Left renal pelvis (tissue), 4 donors: ENCODE results near the gene C2CD4C. TPM values are rescaled to one million over a fixed set of nuclear protein-coding genes. Genes with fewer than 3 reads are reported as not detected.
"Not testable (repeated sequence)": the region's sequence is repeated elsewhere in the genome, so short reads cannot be mapped to it uniquely, and the experiment has no call there.

ENCODE experiments used
- DNase-seq, 4 donors: peaks; one replicate each; pipeline ENCODE4 v3.0.0-alpha.2; 2013; ENCODE audit warnings: low read depth in 4 of 4, low spot score in 3 of 4
- polyA plus RNA-seq, 4 donors: library from polyadenylated mRNA; unstranded; fragments of 120-200 nt; gene quantifications; one replicate each; pipeline ENCODE4 v1.2.1, GENCODE V29; 2013; ENCODE audit not compliant: insufficient read length in 4 of 4

The C2CD4C gene
- polyA plus RNA-seq, 4 donors: 1.2 to 2.9 (median 1.8) TPM

- no peak for DNase-seq
Measured at GRCh38 chr19:402786-403185, 6.2 kb downstream of the C2CD4C start.

GRCh38 chr19:401866-402511 lies 7.0 kb downstream of the C2CD4C start:
- no peak for DNase-seq

- DNase-seq: no peak
Measured at GRCh38 chr19:400976-401865, 7.7 kb downstream of the C2CD4C start.

- no peak for DNase-seq
Measured at GRCh38 chr19:399370-399769, 9.6 kb downstream of the C2CD4C start.

- no peak for DNase-seq
Measured at GRCh38 chr19:398719-399118, 10.2 kb downstream of the C2CD4C start.

- DNase-seq: no peak
Measured at GRCh38 chr19:397941-398706, 10.8 kb downstream of the C2CD4C start.

GRCh38 chr19:397321-397720 lies 11.6 kb downstream of the C2CD4C start:
- no peak for DNase-seq

GRCh38 chr19:395467-395866 lies 13.5 kb downstream of the C2CD4C start:
- no peak for DNase-seq

- DNase-seq: not testable (repeated sequence)
Measured at GRCh38 chr19:394857-395256, 14.1 kb downstream of the C2CD4C start.

GRCh38 chr19:393560-393959 lies 15.4 kb downstream of the C2CD4C start:
- not testable (repeated sequence) for DNase-seq

GRCh38 chr19:392375-392970 lies 16.5 kb downstream of the C2CD4C start:
- DNase-seq: no peak

GRCh38 chr19:391726-392374 lies 17.1 kb downstream of the C2CD4C start:
- no peak for DNase-seq

GRCh38 chr19:391207-391557 lies 17.8 kb downstream of the C2CD4C start:
- no peak for DNase-seq

GRCh38 chr19:390386-391206 lies 18.4 kb downstream of the C2CD4C start:
- no peak for DNase-seq

- DNase-seq: no peak
Measured at GRCh38 chr19:389935-390289, 19.0 kb downstream of the C2CD4C start.

- DNase-seq: no peak
Measured at GRCh38 chr19:389255-389934, 19.6 kb downstream of the C2CD4C start.

- DNase-seq: no peak
Measured at GRCh38 chr19:388691-389090, 20.3 kb downstream of the C2CD4C start.

- no peak for DNase-seq
Measured at GRCh38 chr19:387777-388176, 21.2 kb downstream of the C2CD4C start.

GRCh38 chr19:386632-387301 lies 22.2 kb downstream of the C2CD4C start:
- not testable (repeated sequence) for DNase-seq
